HG03521 (cell line): ENCODE measurements around the gene INTS7.

Experiments
- ATAC-seq: cut with Tn5 transposase; IDR thresholded peaks from one replicate; pipeline ENCODE4 v1.9.1; 2021; ENCODE audit warnings: mild to moderate bottlenecking, moderate library complexity; ENCODE audit not compliant: unreplicated experiment

Gene INTS7, protein sequence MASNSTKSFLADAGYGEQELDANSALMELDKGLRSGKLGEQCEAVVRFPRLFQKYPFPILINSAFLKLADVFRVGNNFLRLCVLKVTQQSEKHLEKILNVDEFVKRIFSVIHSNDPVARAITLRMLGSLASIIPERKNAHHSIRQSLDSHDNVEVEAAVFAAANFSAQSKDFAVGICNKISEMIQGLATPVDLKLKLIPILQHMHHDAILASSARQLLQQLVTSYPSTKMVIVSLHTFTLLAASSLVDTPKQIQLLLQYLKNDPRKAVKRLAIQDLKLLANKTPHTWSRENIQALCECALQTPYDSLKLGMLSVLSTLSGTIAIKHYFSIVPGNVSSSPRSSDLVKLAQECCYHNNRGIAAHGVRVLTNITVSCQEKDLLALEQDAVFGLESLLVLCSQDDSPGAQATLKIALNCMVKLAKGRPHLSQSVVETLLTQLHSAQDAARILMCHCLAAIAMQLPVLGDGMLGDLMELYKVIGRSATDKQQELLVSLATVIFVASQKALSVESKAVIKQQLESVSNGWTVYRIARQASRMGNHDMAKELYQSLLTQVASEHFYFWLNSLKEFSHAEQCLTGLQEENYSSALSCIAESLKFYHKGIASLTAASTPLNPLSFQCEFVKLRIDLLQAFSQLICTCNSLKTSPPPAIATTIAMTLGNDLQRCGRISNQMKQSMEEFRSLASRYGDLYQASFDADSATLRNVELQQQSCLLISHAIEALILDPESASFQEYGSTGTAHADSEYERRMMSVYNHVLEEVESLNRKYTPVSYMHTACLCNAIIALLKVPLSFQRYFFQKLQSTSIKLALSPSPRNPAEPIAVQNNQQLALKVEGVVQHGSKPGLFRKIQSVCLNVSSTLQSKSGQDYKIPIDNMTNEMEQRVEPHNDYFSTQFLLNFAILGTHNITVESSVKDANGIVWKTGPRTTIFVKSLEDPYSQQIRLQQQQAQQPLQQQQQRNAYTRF

GRCh38 chr1:212035123-212035834 lies at the start of gene INTS7, which contains the start of gene DTL:
Gene INTS7 (minus strand): TSS chr1:212035557. CDS start chr1:212035437, 120 bp downstream.
Gene DTL (plus strand): TSS chr1:212035748. CDS start chr1:212035891, 143 bp downstream.
- peak; percentile 72 for ATAC-seq

GRCh38 chr1:212082765-212083406 lies 47.5 kb upstream of the INTS7 start:
- ATAC-seq: no peak

GRCh38 chr1:212078826-212079225 lies 43.5 kb upstream of the INTS7 start:
- ATAC-seq: no peak

DNA sequence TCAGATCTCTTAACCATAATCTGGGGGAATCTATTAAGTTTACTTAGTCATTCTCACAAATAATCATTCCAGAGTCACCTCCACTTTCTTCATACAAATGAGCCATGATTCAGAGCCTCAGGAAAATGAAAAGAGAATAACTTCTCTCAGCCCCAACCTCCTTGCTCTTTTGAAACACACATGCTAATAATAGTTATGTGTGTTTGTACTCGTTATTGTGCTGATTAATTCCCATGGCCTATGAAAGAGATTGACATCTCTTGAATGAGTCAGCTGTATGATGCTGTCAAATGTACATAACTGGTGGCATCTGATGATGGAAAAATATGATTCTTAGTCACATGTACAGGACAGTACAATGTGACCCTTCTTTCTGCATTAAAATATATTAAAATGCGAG lies 41.7 kb upstream of the INTS7 start:
- no peak for ATAC-seq

DNA sequence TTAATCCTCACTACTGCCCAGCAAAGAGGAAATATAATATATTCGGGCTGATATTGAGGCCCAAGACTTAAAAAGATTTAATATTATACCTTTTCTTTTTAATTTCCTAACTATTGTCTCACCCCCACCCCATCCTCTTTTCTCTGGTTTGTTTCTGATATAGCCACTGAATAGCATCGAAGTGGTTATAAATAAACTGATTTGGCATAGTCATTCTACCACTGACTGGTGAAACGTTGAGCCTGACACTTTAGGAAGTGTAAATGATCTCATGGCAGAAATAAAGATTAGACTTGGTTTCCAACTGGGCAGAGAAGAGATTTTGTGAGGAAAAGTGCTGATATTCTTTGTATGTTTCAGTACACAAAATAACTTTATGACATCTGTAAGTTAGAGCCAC lies 39.5 kb upstream of the INTS7 start:
- ATAC-seq: no peak

DNA sequence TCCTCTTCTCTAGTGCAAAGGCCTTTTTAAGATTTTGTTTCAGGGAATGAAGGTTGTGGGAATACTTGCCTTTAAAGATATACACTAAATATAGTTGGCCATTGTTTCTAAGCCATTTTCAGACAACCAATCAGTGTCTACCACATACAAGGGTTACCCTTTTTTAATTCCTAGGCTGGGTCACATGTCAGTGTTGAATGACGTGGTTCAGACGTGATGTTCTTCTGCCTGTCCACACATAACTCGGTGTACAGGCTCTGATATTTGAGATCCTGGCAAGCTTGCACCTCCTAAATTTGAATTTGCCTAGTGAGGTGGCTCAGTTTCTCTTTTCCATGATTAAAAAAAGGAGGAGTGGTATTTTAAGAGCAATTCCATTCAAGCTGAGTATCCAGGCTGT lies 39.0 kb upstream of the INTS7 start:
- no peak for ATAC-seq

- ATAC-seq: no peak
Measured at GRCh38 chr1:212073490-212073889, 38.1 kb upstream of the INTS7 start.

DNA sequence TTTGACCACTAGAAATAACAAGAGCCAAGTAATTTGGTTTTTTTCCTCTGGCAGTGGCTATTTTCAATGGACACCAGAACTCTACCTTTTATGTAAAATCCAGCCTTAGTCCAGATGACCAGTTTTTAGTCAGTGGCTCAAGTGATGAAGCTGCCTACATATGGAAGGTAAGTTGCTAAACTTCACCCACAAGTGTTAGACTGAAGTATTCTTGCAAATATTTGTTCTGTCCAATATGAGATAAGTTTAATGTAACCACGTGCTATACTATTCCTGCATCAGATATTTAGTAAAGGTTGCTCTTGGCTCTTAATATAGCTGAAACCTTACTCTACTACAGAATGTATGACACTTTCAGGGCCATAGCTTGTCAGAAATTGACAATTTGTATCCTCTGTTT lies 36.7 kb upstream of the INTS7 start:
- no peak for ATAC-seq

GRCh38 chr1:212070720-212071302 lies 35.5 kb upstream of the INTS7 start:
- ATAC-seq: no peak

DNA sequence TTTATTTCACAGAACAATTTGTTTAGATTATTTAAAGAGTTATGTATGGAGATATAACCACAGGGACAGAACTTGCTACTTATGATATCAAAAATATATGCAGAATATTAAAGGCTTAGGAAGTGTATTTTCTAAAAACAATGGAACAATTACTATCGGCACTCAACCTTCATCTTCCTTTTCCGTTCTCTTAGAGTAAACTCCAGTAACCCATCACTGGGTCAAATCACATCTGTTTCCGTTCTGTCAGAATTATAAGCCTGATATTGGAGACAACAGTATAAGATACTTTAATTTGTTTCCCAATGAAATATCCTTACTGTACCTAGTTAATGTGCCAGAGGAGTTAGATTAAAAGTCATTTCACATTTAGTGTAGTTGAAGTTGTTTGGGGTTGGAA lies 32.4 kb upstream of the INTS7 start:
- no peak for ATAC-seq

DNA sequence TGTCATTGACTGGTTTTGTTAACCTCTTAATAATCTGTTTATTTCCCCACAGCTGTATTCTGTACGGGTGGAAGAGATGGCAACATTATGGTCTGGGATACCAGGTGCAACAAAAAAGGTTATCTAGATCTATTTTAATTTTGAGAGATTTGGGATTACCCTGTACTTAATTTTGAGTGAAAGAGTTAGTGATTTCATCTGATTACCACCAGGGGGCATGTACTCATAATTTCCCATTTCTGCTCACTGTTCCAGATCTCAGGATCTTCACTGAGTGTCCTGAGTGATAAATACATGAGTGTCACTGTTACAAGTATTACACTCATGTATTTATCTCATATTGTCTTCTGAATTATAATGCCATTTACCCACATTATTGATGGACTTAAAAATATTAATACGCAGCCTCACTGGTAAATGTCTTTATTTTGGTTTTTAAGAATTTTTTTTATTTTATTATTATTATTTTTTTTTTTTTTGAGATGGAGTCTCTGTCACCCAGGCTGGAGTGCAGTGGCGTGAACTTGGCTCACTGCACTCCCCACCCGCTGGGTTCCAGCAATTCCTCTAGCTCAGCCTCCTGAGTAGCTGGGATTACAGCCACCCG lies 27.6 kb upstream of the INTS7 start:
- ATAC-seq: no peak

DNA sequence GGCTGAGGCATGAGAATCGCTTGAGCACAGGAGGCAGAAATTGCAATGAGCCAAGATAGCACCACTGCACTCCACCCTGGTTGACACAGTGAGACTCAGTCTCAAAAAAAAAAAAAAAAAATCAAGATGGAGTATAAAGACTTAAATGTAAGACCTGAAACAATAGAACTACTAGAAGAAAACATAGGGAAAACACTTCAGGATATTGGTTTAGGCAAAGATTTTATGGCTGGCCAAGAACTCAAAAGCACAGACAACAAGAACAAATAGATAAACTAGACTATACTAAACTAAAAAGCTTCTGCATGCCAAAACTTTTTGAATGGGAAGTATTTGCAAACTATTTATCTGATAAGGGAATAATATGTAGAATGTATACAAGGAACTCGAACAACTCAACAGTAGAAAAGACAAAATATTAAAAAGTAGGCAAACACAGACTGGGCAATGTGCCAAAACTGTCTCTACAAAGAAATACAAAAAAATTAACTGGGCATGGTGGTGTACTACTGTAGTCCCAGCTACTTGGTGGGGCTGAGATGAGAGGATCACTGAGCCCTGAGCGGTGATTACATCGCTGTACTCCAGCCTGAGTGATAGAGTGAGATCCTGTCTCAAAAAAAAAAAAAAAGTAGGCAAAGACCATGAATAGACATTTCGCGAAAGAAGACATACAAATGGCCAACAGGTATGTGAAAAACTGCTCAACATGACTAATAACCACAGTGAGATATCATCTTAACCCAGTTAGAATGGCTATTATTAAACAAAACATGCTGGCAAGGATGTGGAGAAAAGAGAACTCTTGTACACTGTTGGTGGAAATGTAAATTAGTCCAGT lies 25.5 kb upstream of the INTS7 start:
- no peak for ATAC-seq

- ATAC-seq: no peak
Measured at GRCh38 chr1:212055333-212055732, 20.0 kb upstream of the INTS7 start.

DNA sequence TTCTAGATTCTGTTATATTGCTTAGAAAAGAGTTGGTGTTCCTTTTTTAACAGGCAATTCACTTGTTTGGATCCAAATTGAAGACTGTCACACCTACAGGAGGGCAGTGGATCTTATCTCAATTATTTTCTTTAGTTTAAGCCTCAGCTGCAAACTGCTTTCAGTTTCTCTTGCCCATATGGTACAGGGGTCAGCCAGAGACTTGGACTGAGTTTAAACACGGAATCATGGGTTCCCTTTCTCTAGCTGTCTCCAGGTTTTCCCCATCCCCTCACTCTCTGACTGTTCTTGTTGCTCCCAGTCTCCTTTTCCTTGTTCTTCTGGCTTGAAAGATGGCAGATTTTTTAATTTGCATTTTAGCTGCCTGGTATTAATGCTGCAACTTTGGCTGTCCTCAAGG lies 18.6 kb upstream of the INTS7 start:
- ATAC-seq: no peak

- ATAC-seq: no peak
Measured at GRCh38 chr1:212045981-212046380, 10.6 kb upstream of the INTS7 start.

- ATAC-seq: no peak
Measured at GRCh38 chr1:212044851-212045250, 9.5 kb upstream of the INTS7 start.

- ATAC-seq: no peak
Measured at GRCh38 chr1:212042436-212042835, 7.1 kb upstream of the INTS7 start.

- ATAC-seq: no peak
Measured at GRCh38 chr1:212040629-212041412, 5.5 kb upstream of the INTS7 start.
